ENCODE data around the gene TMEM63B.
A peak's percentile ranks its signal among the peaks of the same experiment; 100 is the strongest.

TMEM63B gene

GRCh38 chr6:44145839-44146238, 18.5 kb downstream of the TMEM63B start:
- no peak for DNase-seq

- DNase-seq, result no peak
Measured at GRCh38 chr6:44146685-44147084, 19.3 kb downstream of the TMEM63B start.

- DNase-seq, result no peak
Measured at GRCh38 chr6:44147256-44147655, 19.9 kb downstream of the TMEM63B start.

GRCh38 chr6:44148306-44148705, 21.0 kb downstream of the TMEM63B start:
- DNase-seq, result no peak

GRCh38 chr6:44149369-44150012, 22.1 kb downstream of the TMEM63B start:
- no peak for DNase-seq

- no peak for DNase-seq
Measured at GRCh38 chr6:44150317-44150917, 23.1 kb downstream of the TMEM63B start.

- peak; percentile 79 for DNase-seq
Measured at GRCh38 chr6:44151348-44152108, 24.2 kb downstream of the TMEM63B start.

- no peak for DNase-seq
Measured at GRCh38 chr6:44152109-44152461, 24.7 kb downstream of the TMEM63B start.

- no peak for DNase-seq
Measured at GRCh38 chr6:44152533-44152932, 25.2 kb downstream of the TMEM63B start.

- no peak for DNase-seq
Measured at GRCh38 chr6:44154067-44154466, 26.7 kb downstream of the TMEM63B start.

- no peak for DNase-seq
Measured at GRCh38 chr6:44156494-44157151, 29.3 kb downstream of the TMEM63B start.

- DNase-seq, result no peak
Measured at GRCh38 chr6:44157152-44157521, 29.8 kb downstream of the TMEM63B start.

GRCh38 chr6:44158770-44159228, 31.4 kb downstream of the TMEM63B start, which contains the start of gene CAPN11:
CAPN11 (plus strand) TSS chr6:44158820; CDS start chr6:44158849, 29 bp downstream.
- DNase-seq, result no peak

GRCh38 chr6:44161997-44162338, 34.6 kb downstream of the TMEM63B start:
- no peak for DNase-seq

- DNase-seq, result no peak
Measured at GRCh38 chr6:44162876-44163625, 35.7 kb downstream of the TMEM63B start.

GRCh38 chr6:44166116-44166515, 38.8 kb downstream of the TMEM63B start:
- DNase-seq, result no peak

GRCh38 chr6:44166591-44167184, 39.3 kb downstream of the TMEM63B start:
- no peak for DNase-seq

- DNase-seq, result no peak
Measured at GRCh38 chr6:44167567-44167966, 40.2 kb downstream of the TMEM63B start.

GRCh38 chr6:44169154-44169553, 41.8 kb downstream of the TMEM63B start:
- DNase-seq, result no peak

GRCh38 chr6:44169886-44170570, 42.7 kb downstream of the TMEM63B start:
- no peak for DNase-seq

- no peak for DNase-seq
Measured at GRCh38 chr6:44171899-44172546, 44.7 kb downstream of the TMEM63B start.

Data from CD4-positive, alpha-beta T cell treated with Interleukin-10 for 1 hour (primary cell).